OCI-LY3 (cell line): ENCODE measurements around the gene AOC3.
"Not testable (repeated sequence)": the region's sequence is repeated elsewhere in the genome, so short reads cannot be mapped to it uniquely, and the experiment has no call there.

ENCODE experiments used
- H2AFZ ChIP-seq: fragments of 200-600, 300-600 bp; shearing (Covaris generic); 2 replicates; pipeline ENCODE4 v1.6.0; 2014; ENCODE audit warnings: antibody characterized with exemption, low read depth, low read length
- H3K27ac ChIP-seq: fragments of 200-600, 300-600 bp; sonication (generic); 2 replicates; pipeline ENCODE4 v1.5.1; 2014; ENCODE audit warnings: mild to moderate bottlenecking, low read length, moderate library complexity, mixed read lengths
- H3K27me3 ChIP-seq: fragments of 200-600, 300-600 bp; sonication (generic); 2 replicates; pipeline ENCODE4 v1.6.1; 2014; ENCODE audit warnings: low read depth, low read length, mixed read lengths
- H3K36me3 ChIP-seq: fragments of 200-600, 300-600 bp; sonication (generic); replicated peaks from 2 replicates; pipeline ENCODE3; 2014; ENCODE audit warnings: low read depth, low read length, mixed read lengths
- H3K4me1 ChIP-seq: fragments of 300-600, 200-600 bp; sonication (generic); 2 replicates; pipeline ENCODE4 v1.6.1; 2014; ENCODE audit warnings: low read length, mixed read lengths
- H3K4me2 ChIP-seq: fragments of 200-600, 300-600 bp; sonication (generic); 2 replicates; pipeline ENCODE4 v1.6.1; 2014; ENCODE audit warnings: low read length, mixed read lengths
- H3K4me3 ChIP-seq: fragments of 300-600, 200-600 bp; sonication (generic); 2 replicates; pipeline ENCODE4 v1.5.1; 2014; ENCODE audit warnings: antibody characterized with exemption, mild to moderate bottlenecking, low read length, moderate library complexity
- H3K79me2 ChIP-seq: fragments of 300-600, 200-600 bp; shearing (Covaris generic); 2 replicates; pipeline ENCODE4 v1.6.1; 2014; ENCODE audit warnings: mild to moderate bottlenecking, low read length, mixed read lengths
- H3K9ac ChIP-seq: fragments of 300-600, 200-600 bp; shearing (Covaris generic); 2 replicates; pipeline ENCODE4 v1.6.0; 2014; ENCODE audit warnings: mild to moderate bottlenecking, low read length, moderate library complexity
- H3K9me3 ChIP-seq: fragments of 200-600, 300-600 bp; shearing (Covaris generic); 2 replicates; pipeline ENCODE4 v1.6.1; 2014; ENCODE audit warnings: low read length, mixed read lengths; ENCODE audit not compliant: insufficient read depth
- H4K20me1 ChIP-seq: fragments of 200-600, 300-600 bp; sonication (generic); 2 replicates; pipeline ENCODE4 v1.6.1; 2016; ENCODE audit warnings: low read length, mixed read lengths; ENCODE audit not compliant: insufficient read depth
- CTCF ChIP-seq: fragments of 200-600, 300-600 bp; sonication (generic); IDR thresholded peaks from 2 replicates; pipeline ENCODE4 v1.5.1; 2014; ENCODE audit warnings: antibody characterized with exemption, low read length, low read depth
- EZH2phosphoT487 ChIP-seq: fragments of 200-600 bp; shearing (Covaris generic); IDR thresholded peaks from 2 replicates; pipeline ENCODE4 v1.6.1; 2018; ENCODE audit warnings: antibody characterized with exemption, mixed run types, low read depth

AOC3 gene

GRCh38 chr17:42894283-42895184, 43.5 kb downstream of the AOC3 start:
- Histone ChIP-seq H3K27me3 (peaks cover 8% of the 10 kb centered on the region; the same call in 1 of the 2 replicates), H3K4me1 (no peaks in the 10 kb centered on the region), H3K79me2 (no peaks in the 10 kb centered on the region), H3K4me3 (no peak overlapping the region), H3K9me3 (no peaks in the 10 kb centered on the region), H3K9ac (no peak overlapping the region), H3K4me2 (no peak overlapping the region), H3K27ac (no peak overlapping the region), H3K36me3 (no peaks in the 10 kb centered on the region), H2AFZ (no peak overlapping the region), H4K20me1 (no peaks in the 10 kb centered on the region)
- TF ChIP-seq EZH2phosphoT487 (no peak), CTCF (no peak)

- no peaks in the 10 kb centered on the region for H4K20me1 ChIP-seq
- TF ChIP-seq CTCF (no peak), EZH2phosphoT487 (no peak)
- H3K9me3 ChIP-seq: no peaks in the 10 kb centered on the region
- peaks cover 11% of the 10 kb centered on the region; the same call in 1 of the 2 replicates for H3K27me3 ChIP-seq
- H3K36me3 ChIP-seq: no peaks in the 10 kb centered on the region
- no peaks in the 10 kb centered on the region for H3K4me1 ChIP-seq
- no peaks in the 10 kb centered on the region for H3K79me2 ChIP-seq
- no peak overlapping the region for H3K9ac ChIP-seq
- H2AFZ ChIP-seq: no peak overlapping the region
- no peak overlapping the region for H3K27ac ChIP-seq
- no peak overlapping the region for H3K4me2 ChIP-seq
- no peak overlapping the region for H3K4me3 ChIP-seq
Observed at GRCh38 chr17:42895185-42895555, 44.2 kb downstream of the AOC3 start.

GRCh38 chr17:42898147-42898811, 47.3 kb downstream of the AOC3 start:
- Histone ChIP-seq H3K4me3 (no peak overlapping the region), H4K20me1 (no peaks in the 10 kb centered on the region), H2AFZ (no peak overlapping the region), H3K36me3 (no peaks in the 10 kb centered on the region), H3K4me2 (no peak overlapping the region), H3K9ac (no peak overlapping the region), H3K27ac (no peak overlapping the region), H3K9me3 (no peaks in the 10 kb centered on the region), H3K4me1 (no peaks in the 10 kb centered on the region), H3K27me3 (peaks cover 20% of the 10 kb centered on the region), H3K79me2 (no peaks in the 10 kb centered on the region)
- TF ChIP-seq EZH2phosphoT487 (no peak), CTCF (no peak)

- H3K27ac ChIP-seq, H3K9me3 ChIP-seq, H4K20me1 ChIP-seq, H3K4me3 ChIP-seq, H3K9ac ChIP-seq, H3K79me2 ChIP-seq, H3K4me2 ChIP-seq, H2AFZ ChIP-seq, H3K36me3 ChIP-seq, H3K4me1 ChIP-seq: not testable (repeated sequence)
- H3K27me3 ChIP-seq: peaks cover 12% of the 10 kb centered on the region; the same call in 1 of the 2 replicates
Observed at GRCh38 chr17:42899981-42900380, 49.0 kb downstream of the AOC3 start.
